Liver (tissue), 9 donors: Measurements from ENCODE around the gene AGPAT1. TPM values are rescaled to one million over a fixed set of nuclear protein-coding genes. Genes with fewer than 3 reads are reported as not detected.

Source experiments
- DNase-seq: peaks from one replicate; pipeline ENCODE4 v3.0.0-alpha.2; 2017; ENCODE audit warnings: low spot score
- H3K27ac ChIP-seq, 2 donors: one replicate each; pipeline ENCODE4 v1.7.0; 2013; ENCODE audit warnings: inconsistent platforms in 2 of 2, low read length in 2 of 2, control low read depth in 1 of 2, low read depth in 1 of 2, mild to moderate bottlenecking in 1 of 2
- H3K27me3 ChIP-seq, 4 donors: one replicate each; pipeline versions ENCODE4 v1.6.1 to v1.7.0; 2013; ENCODE audit warnings: low read length in 3 of 4, inconsistent platforms in 1 of 4, mild to moderate bottlenecking in 1 of 4, moderate library complexity in 1 of 4; ENCODE audit not compliant: control insufficient read depth in 4 of 4, insufficient read depth in 4 of 4
- H3K36me3 ChIP-seq, 4 donors: one replicate each; pipeline versions ENCODE4 v1.6.1 to v1.7.0; 2013; ENCODE audit warnings: low read length in 3 of 4, mild to moderate bottlenecking in 3 of 4, low read depth in 1 of 4, moderate library complexity in 1 of 4; ENCODE audit not compliant: control insufficient read depth in 4 of 4, insufficient read depth in 3 of 4
- H3K4me1 ChIP-seq, 4 donors: one replicate each; pipeline versions ENCODE4 v1.6.1 to v1.7.0; 2013; ENCODE audit warnings: low read length in 3 of 4, mild to moderate bottlenecking in 3 of 4, moderate library complexity in 1 of 4; ENCODE audit not compliant: control insufficient read depth in 4 of 4, insufficient read depth in 4 of 4
- H3K4me3 ChIP-seq, 3 donors: one replicate each; pipeline versions ENCODE4 v1.6.1 to v1.7.0; 2013; ENCODE audit warnings: low read length in 3 of 3, control low read depth in 1 of 3, low read depth in 1 of 3, mild to moderate bottlenecking in 1 of 3
- H3K9ac ChIP-seq, 2 donors: one replicate each; pipeline ENCODE4 v1.7.0; 2013; ENCODE audit warnings: low read length in 2 of 2, mild to moderate bottlenecking in 2 of 2, moderate library complexity in 2 of 2, control low read depth in 1 of 2, low read depth in 1 of 2
- H3K9me3 ChIP-seq, 4 donors: one replicate each; pipeline versions ENCODE4 v1.6.1 to v1.7.0; 2013; ENCODE audit warnings: low read length in 3 of 4; ENCODE audit not compliant: control insufficient read depth in 4 of 4
- ATF3 ChIP-seq: IDR thresholded peaks from 2 replicates; pipeline ENCODE4 v1.6.1; 2016; ENCODE audit warnings: antibody characterized with exemption
- CTCF ChIP-seq: fragments of 150-350 bp; IDR thresholded peaks from 2 replicates; pipeline ENCODE4 v1.5.1; 2017; ENCODE audit warnings: improper control_type of control experiment, low read depth, low read length; ENCODE audit not compliant: missing input control
- EGR1 ChIP-seq, 2 donors: IDR thresholded peaks; 2 replicates each; pipeline ENCODE4 v1.6.1; 2016 to 2018; ENCODE audit warnings: antibody characterized with exemption in 2 of 2, low read depth in 2 of 2
- FOXA1 ChIP-seq: IDR thresholded peaks from 2 replicates; pipeline ENCODE4 v1.6.1; 2016; ENCODE audit warnings: antibody characterized with exemption
- FOXA2 ChIP-seq: IDR thresholded peaks from 2 replicates; pipeline ENCODE4 v1.6.1; 2016; ENCODE audit warnings: antibody characterized with exemption
- HNF4A ChIP-seq, 2 donors: conservative IDR thresholded peaks; 2 replicates each; pipeline ENCODE4 v1.6.1; 2016; ENCODE audit warnings: antibody characterized with exemption in 2 of 2, mild to moderate bottlenecking in 2 of 2
- HNF4G ChIP-seq: IDR thresholded peaks from 2 replicates; pipeline ENCODE4 v1.6.1; 2016; ENCODE audit warnings: antibody characterized with exemption
- JUND ChIP-seq, 2 donors: IDR thresholded peaks; 2 replicates each; pipeline ENCODE4 v1.6.1; 2016; ENCODE audit warnings: antibody characterized with exemption in 2 of 2
- MAX ChIP-seq: IDR thresholded peaks from 2 replicates; pipeline ENCODE4 v1.6.1; 2016; ENCODE audit warnings: antibody characterized with exemption
- NR2F2 ChIP-seq: IDR thresholded peaks from 2 replicates; pipeline ENCODE4 v1.6.1; 2016; ENCODE audit warnings: antibody characterized with exemption
- REST ChIP-seq: IDR thresholded peaks from 2 replicates; pipeline ENCODE4 v1.6.1; 2016; ENCODE audit warnings: antibody characterized with exemption, mild to moderate bottlenecking
- RXRA ChIP-seq, 2 donors: IDR thresholded peaks; 2 replicates each; pipeline ENCODE4 v1.6.1; 2017 to 2018; ENCODE audit warnings: antibody characterized with exemption in 2 of 2, mild to moderate bottlenecking in 1 of 2
- TAF1 ChIP-seq: conservative IDR thresholded peaks from 2 replicates; pipeline ENCODE4 v1.6.1; 2016; ENCODE audit warnings: antibody characterized with exemption, mild to moderate bottlenecking
- ZBTB33 ChIP-seq: IDR thresholded peaks from 2 replicates; pipeline ENCODE4 v1.6.1; 2016; ENCODE audit warnings: antibody characterized with exemption
- WGBS: extraction: QIAGEN DNeasy Blood & Tissue Kit; methylation state at CpG from one replicate; pipeline ENCODE4 v1.1.7; 2013; 5-methylcytosine and 5-hydroxymethylcytosine counted together
- polyA plus RNA-seq, 2 donors: library from polyadenylated mRNA; stranded (reverse) in 1 of 2; unstranded in 1 of 2; fragments of 200-250 nt in 1 of 2; fragments of >200 nt in 1 of 2; fragmentation: Nextera tagmentation in 1 of 2; extraction: Ambion mirVana in 1 of 2; gene quantifications; one replicate each; pipeline versions ENCODE4 v1.2.1 to v1.2.3, GENCODE V29; 2013 to 2015
- total RNA-seq, 2 donors: library from RNA; depleted of rRNA; stranded (reverse); fragments of >200 nt; gene quantifications; one replicate each; pipeline ENCODE4 v1.2.3, GENCODE V29; 2014
- donor health status: healthy.
- donor health status: healthy.
- donor health status: healthy.
- donor health status: healthy.
- donor health status: healthy.

The AGPAT1 gene
- total and polyA plus RNA-seq, 4 donors = 10.4 to 45.1 (median 17.5) TPM

GRCh38 chr6:32126880-32127279 is 49.0 kb downstream of the AGPAT1 start:
- no peaks in the 10 kb centered on the region for H3K27me3 ChIP-seq
- DNase-seq = no peak
- peaks cover 3 to 28% (median 24%) of the 10 kb centered on the region in 4 donors for H3K4me1 ChIP-seq
- 74% methylated on average over 8 of the region's 8 CpGs for WGBS
- H3K9ac ChIP-seq = peak overlapping the region in 1 of 2 donors; percentile 58
- peaks cover 2 to 16% (median 15%) of the 10 kb centered on the region in 4 donors for H3K36me3 ChIP-seq
- no peak overlapping the region for H3K27ac ChIP-seq
- TF ChIP-seq EGR1 (IDR thresholded peaks at IDR 0.05; ENCODE audit: low read depth in 2 of 2) (no peak), NR2F2 (no peak), HNF4G (no peak), REST (no peak), TAF1 (no peak), ZBTB33 (no peak), HNF4A (conservative IDR thresholded peaks at IDR 0.05) (no peak), ATF3 (no peak)
- H3K4me3 ChIP-seq = peak overlapping the region in 2 of 3 donors; percentile 90 to 98
- no peaks in the 10 kb centered on the region for H3K9me3 ChIP-seq

GRCh38 chr6:32123681-32124080 is 52.2 kb downstream of the AGPAT1 start:
- Histone ChIP-seq H3K27me3 (no peaks in the 10 kb centered on the region), H3K4me3 (no peak overlapping the region), H3K36me3 (peaks cover 2 to 28% (median 24%) of the 10 kb centered on the region in 4 donors), H3K4me1 (peaks cover 0 to 26% (median 22%) of the 10 kb centered on the region in 4 donors), H3K9ac (no peak overlapping the region), H3K9me3 (no peaks in the 10 kb centered on the region), H3K27ac (no peak overlapping the region)
- WGBS = 67% methylated on average over 4 of the region's 4 CpGs
- no peak for TF ChIP-seq HNF4A (conservative IDR thresholded peaks at IDR 0.05)
- TF ChIP-seq RXRA (IDR thresholded peaks at IDR 0.05) = no peak
- DNase-seq = no peak

GRCh38 chr6:32120573-32121059 is 55.3 kb downstream of the AGPAT1 start:
- Histone ChIP-seq H3K27ac (no peak overlapping the region), H3K4me3 (no peak overlapping the region), H3K4me1 (peaks cover 0 to 14% (median 9%) of the 10 kb centered on the region in 4 donors), H3K36me3 (peaks cover 13 to 44% (median 37%) of the 10 kb centered on the region in 4 donors), H3K9me3 (no peaks in the 10 kb centered on the region), H3K27me3 (no peaks in the 10 kb centered on the region), H3K9ac (no peak overlapping the region)
- TF ChIP-seq FOXA1 (no peak), MAX (no peak), CTCF (no peak), JUND (IDR thresholded peaks at IDR 0.05) (no peak), HNF4G (no peak), NR2F2 (no peak), FOXA2 (no peak)
- DNase-seq = no peak
- 89% methylated on average over 12 of the region's 12 CpGs for WGBS
